Measurements from ENCODE around the gene STK32B. TPM values are rescaled to one million over a fixed set of nuclear protein-coding genes. Genes with fewer than 3 reads are reported as not detected.

The STK32B gene
- total RNA-seq, 4 donors from 2014 or later, result 0.46 to 0.68 (median 0.49) TPM; not detected in 1

DNA sequence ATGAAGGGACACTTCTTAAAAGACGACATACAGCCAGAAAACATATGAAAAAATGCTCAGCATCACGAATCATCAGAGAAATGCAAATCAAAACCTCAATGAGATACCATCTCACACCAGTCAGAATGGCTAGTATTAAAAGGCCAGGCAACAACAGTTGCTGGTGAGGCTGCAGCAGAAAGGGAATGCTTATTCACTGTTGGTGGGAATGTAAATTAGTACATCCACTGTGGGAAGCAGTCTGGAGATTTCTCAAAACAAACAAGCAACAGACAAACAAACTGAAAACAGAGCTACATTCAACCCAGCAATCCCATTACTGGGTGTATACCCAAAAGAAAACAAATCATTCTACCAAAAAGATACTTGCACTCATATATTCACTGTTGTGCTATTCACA is 459.2 kb downstream of the STK32B start:
- H3K27me3 ChIP-seq, result no peaks in the 10 kb centered on the region
- intact Hi-C loops (cut with DNase I; ENCODE audit: low total_unique reads), result no loop called here
- in situ Hi-C loops (cut with MboI; ENCODE audit: low sequenced_read_pairs in 4 of 4), result no loop called here
- no peaks in the 10 kb centered on the region for H3K4me1 ChIP-seq
- ATAC-seq (no peak), DNase-seq (no peak)
- H3K4me3 ChIP-seq, result no peak overlapping the region
- H3K9me3 ChIP-seq, result no peaks in the 10 kb centered on the region
- no peak for TF ChIP-seq CTCF (IDR thresholded peaks at IDR 0.05 in 4 of 5, conservative IDR thresholded peaks at IDR 0.05 in 1 of 5)
- no peak for TF ChIP-seq POLR2A (IDR thresholded peaks at IDR 0.05)
- H3K27ac ChIP-seq, result no peak overlapping the region
- H3K36me3 ChIP-seq, result no peaks in the 10 kb centered on the region

DNA sequence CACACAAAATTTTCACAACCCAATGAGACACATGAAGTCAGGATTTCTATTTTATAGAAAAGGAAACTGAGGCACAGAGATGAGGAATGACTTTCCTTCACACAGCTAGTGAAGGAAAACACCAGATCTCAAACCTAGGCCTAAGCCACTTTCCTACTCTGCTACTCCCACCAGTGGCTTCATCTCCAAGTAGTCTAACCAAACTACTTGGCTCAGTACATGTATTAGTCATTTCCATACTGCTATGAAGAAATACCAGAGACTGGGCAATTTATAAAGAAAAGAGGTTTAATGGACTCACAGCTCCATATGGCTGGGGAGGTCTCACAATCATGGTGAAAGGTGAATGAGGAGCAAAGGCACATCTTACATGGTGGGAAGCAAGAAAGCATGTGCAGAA is 460.5 kb downstream of the STK32B start:
- Histone ChIP-seq H3K4me1 (no peaks in the 10 kb centered on the region), H3K9me3 (no peaks in the 10 kb centered on the region), H3K27ac (no peak overlapping the region), H3K36me3 (no peaks in the 10 kb centered on the region), H3K4me3 (no peak overlapping the region), H3K27me3 (no peaks in the 10 kb centered on the region)
- intact Hi-C loops (cut with DNase I; ENCODE audit: low total_unique reads), result no loop called here
- in situ Hi-C loops (cut with MboI; ENCODE audit: low sequenced_read_pairs in 4 of 4), result no loop called here
- no peak for TF ChIP-seq CTCF (IDR thresholded peaks at IDR 0.05 in 4 of 5, conservative IDR thresholded peaks at IDR 0.05 in 1 of 5)
- no peak for TF ChIP-seq POLR2A (IDR thresholded peaks at IDR 0.05)
- ATAC-seq, result no peak
- no peak for DNase-seq

- Histone ChIP-seq H3K4me3 (no peak overlapping the region), H3K27ac (no peak overlapping the region), H3K27me3 (no peaks in the 10 kb centered on the region), H3K4me1 (no peaks in the 10 kb centered on the region), H3K36me3 (no peaks in the 10 kb centered on the region), H3K9me3 (no peaks in the 10 kb centered on the region)
- in situ Hi-C loops (cut with MboI; ENCODE audit: low sequenced_read_pairs in 4 of 4), result no loop called here
- TF ChIP-seq POLR2A (IDR thresholded peaks at IDR 0.05) (no peak), CTCF (IDR thresholded peaks at IDR 0.05 in 4 of 5, conservative IDR thresholded peaks at IDR 0.05 in 1 of 5) (no peak)
- DNase-seq, result no peak
- ATAC-seq, result no peak
- intact Hi-C loops (cut with DNase I; ENCODE audit: low total_unique reads), result no loop called here
Measured at GRCh38 chr4:5515646-5516045, 464.4 kb downstream of the STK32B start.

DNA sequence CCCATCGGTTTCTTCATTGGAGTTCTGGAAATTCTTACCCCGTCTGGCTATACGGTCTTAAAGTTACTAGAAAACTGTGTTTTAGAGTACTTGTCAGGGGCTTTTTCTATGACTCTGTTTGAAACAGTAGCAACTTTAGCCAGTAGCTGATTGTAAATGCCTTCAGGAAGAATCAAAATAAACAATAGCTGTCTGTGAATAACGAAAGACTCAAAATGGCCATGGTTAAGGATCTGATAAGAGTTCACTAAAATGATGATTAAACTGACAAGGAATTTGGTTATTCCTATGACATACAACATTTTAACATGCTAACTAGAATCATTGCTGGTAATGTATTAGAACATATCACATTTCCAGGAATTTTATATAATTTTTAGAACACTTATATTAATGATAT is 466.1 kb downstream of the STK32B start:
- Histone ChIP-seq H3K27me3 (no peaks in the 10 kb centered on the region), H3K36me3 (no peaks in the 10 kb centered on the region), H3K9me3 (no peaks in the 10 kb centered on the region), H3K27ac (no peak overlapping the region), H3K4me1 (no peaks in the 10 kb centered on the region), H3K4me3 (no peak overlapping the region)
- TF ChIP-seq POLR2A (IDR thresholded peaks at IDR 0.05), result no peak
- TF ChIP-seq CTCF (IDR thresholded peaks at IDR 0.05 in 4 of 5, conservative IDR thresholded peaks at IDR 0.05 in 1 of 5), result no peak
- DNase-seq (no peak), ATAC-seq (no peak)
- intact Hi-C loops (cut with DNase I; ENCODE audit: low total_unique reads) (no loop called here), in situ Hi-C loops (cut with MboI; ENCODE audit: low sequenced_read_pairs in 4 of 4) (no loop called here)

All from gastrocnemius medialis (tissue), 4 donors.